DMS153 treated with DMSO at 0.1 percent for 48 hours (cell line): Measurements from ENCODE around the gene BRD3OS.

Source experiments
- DNase-seq: peaks from one replicate; lab custom pipeline; 2025; ENCODE audit not compliant: unreplicated experiment; lab: John Stamatoyannopoulos, UW

BRD3OS gene

DNA sequence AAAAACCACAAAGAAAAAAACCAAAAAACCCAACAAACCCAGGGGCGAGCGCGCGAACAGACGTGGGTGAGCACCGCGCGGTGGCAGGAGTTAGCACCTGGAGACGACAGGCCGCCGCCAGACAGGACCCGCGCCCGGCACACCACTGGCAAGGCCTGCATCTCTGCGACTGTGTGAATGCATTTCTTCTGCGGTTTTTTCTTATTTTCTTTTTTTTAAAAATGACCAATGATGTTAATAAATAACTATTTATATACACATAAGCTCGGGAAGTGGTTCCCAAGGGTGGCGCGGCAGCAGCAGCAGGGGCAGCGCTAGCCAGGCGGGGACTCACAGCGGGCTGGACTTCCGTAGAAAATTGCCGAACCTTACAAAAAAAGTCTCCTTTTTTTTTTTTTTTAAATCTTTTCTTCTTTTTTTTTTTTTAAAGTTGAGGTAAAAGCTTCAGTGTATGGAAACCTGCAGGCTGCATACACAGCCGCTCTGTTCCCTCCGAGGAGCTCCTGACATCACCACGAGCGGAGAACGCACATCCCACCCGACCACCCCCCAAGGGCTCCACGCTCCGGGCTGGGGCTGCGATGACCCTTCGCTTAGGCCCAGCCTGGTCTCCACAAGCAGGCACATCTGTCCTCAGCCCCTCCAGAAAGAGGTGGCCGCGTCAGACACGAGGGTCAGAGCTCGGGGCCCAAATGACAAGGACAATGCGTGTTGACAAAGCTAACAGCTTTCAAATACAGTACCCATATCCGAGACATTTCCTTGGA lies 7.4 kb downstream of the BRD3OS start:
- no peak for DNase-seq

DNA sequence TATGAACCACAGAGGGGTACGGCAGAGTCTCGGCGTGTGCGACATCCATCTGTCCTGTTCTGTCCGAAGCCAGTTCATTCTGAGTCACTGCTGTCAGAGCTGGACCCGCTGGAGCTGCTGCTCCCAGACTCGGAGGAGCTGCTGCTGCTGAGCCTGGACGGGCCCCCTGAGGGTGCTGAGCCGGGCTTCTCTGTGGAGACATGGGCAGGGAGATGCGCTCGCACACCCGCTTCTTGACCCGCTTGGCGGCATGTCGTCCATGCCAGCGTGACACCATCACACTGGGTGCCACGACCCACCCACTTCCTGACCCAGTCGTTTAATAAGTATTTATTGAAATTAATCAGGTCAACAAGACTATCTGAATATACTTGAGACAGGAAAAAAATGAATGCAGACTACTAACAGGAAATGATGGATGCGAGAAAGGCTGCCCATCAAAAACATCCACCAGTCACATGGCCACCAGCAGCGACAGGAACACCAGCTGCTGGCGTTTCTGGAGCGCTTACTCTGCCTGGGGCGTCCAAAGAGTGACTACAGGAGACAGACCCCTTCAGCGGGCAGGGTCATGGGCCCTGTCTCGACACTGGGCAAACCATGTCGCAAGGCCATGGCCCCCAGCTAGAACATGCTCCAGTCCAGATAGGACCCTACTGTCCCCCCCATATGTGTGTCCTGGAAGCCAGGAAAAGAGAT lies 8.4 kb downstream of the BRD3OS start:
- DNase-seq = no peak

GRCh38 chr9:134034215-134035040 lies 9.1 kb downstream of the BRD3OS start:
- DNase-seq = no peak

DNA sequence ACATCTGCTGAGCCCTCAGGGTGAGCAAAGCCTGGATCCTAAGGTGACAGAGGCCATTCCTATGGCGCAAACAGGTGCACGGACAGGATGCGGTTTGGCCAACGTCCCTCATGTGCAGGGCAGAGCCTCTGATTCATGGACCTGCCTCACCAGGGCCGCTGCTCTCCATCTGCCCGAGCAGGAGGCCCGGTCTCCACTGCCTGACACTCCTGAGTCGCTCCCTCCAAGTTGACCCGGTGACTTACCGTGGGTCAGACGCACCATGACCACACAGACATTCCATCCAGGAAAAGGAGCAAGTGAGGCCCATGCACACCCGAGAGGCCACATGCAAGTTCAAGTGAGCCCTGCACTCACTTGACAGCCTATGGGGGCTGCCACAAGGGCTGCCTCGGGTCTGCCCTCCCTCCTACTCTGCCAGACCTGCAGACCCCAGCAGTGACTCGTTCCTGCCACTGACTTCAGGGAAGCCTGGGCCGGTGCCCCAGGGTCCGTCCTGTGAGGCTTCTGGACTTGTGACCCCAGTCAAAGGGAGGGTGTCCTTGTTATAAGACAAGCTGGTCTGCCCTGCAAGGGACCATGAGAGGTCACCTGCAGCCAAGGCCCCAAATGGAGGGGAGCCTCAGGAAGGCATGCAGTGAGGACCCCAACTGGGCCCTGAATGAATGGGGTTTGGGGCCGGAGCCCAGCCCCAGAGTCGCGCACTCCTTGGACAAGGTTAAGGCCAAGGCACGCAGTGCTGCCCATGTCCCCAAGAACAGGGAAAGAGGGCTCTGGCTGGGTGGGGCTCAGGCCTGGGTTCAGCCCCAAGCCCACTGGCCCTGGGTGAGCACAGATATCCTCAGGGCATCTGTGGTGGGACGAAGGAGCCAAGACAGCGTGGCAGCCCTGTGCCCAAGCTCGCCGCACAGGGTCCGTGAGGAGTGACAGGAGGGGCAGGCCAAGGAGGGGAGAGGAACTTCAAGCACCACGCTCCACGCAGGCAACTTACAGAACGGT lies 10.1 kb downstream of the BRD3OS start:
- no peak for DNase-seq

GRCh38 chr9:134036130-134036529 lies 10.8 kb downstream of the BRD3OS start:
- no peak for DNase-seq

- DNase-seq = no peak
Observed at GRCh38 chr9:134037641-134038040, 12.4 kb downstream of the BRD3OS start.

DNA sequence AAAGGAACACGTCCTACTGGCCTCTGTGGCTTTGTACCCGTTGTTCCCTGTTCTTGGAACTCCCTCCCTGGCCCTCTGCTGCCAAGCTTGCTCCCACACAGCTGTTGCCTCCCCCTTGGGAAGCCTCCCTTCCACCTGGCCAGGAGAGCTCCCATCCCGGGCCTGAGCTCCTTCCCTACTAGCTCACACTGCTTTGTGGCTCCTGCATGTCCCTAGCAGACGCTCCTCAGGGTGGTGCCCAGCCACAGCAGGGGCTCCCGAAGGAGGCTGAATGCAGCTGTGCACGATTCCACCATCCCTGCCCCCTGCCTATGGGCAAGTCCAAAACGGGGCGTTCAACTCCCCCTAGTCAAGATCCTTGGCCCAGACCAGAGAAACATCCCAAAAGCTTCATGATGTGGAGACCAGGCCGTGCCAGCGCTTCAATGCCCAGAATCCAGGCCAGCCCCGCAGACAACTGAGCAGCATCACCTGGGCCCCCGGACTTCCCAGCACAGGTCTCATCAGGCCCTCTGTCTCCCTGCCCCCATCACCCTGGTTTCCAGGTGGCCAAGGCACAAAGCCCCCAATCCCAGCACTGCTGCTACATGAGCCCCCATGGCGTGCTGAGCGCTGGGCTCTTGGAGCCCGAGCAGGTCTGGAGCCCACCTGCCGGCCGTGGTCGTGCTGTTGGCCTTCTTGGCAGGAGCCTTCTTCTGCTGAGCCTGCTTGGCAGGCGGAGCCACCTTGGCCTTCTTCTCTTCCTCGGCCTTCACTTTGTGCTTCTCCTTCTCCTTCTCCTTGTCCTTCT lies 14.3 kb downstream of the BRD3OS start:
- no peak for DNase-seq

DNA sequence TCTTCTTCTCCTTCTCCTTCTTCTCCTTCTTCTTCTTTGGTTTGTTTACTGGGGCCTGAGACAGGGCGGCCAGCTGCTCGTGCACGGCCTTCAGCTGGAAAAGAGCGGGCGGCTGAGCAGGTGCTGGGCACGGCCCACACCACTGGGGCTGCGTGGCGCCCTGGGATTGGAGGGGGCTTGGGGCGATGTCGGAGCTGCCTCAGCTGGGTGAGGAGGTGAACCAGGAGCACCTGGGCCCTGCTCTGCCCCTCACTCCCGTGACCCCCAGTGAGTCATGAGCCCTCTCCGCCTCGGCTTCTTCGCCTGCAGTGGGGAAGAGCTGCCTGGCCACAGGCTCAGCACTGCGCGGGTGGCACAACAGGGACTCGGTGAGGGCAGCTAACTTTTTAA lies 14.9 kb downstream of the BRD3OS start:
- DNase-seq = no peak

- DNase-seq = no peak
Observed at GRCh38 chr9:134040781-134041648, 15.7 kb downstream of the BRD3OS start.

- no peak for DNase-seq
Observed at GRCh38 chr9:134041649-134041962, 16.3 kb downstream of the BRD3OS start.

- DNase-seq = no peak
Observed at GRCh38 chr9:134043531-134043988, 18.3 kb downstream of the BRD3OS start.

GRCh38 chr9:134044944-134045343 lies 19.7 kb downstream of the BRD3OS start:
- DNase-seq = no peak

- DNase-seq = no peak
Observed at GRCh38 chr9:134045841-134046544, 20.7 kb downstream of the BRD3OS start.

- no peak for DNase-seq
Observed at GRCh38 chr9:134046894-134047681, 21.8 kb downstream of the BRD3OS start.

- no peak for DNase-seq
Observed at GRCh38 chr9:134047868-134048581, 22.7 kb downstream of the BRD3OS start.

DNA sequence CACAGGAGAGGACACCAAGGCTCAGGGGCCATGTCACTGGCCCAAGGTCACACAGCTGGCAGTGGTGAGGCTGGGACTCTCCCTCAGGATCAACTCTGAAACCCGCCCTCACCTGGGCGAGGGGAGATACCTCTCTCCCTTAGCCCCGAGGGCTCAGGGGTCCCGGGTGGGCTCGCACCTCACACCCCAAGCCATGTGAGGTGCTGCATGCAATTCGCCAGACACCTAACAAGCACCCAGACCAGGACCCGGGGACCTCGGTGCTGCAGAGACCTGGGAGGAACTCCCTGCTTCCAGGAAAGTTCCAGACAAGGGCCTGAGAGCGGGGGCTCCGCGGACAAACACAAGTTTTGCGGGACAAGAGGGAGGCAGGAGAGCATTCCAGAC lies 23.3 kb downstream of the BRD3OS start:
- no peak for DNase-seq

- DNase-seq = no peak
Observed at GRCh38 chr9:134049236-134049635, 24.0 kb downstream of the BRD3OS start.
